GM23338 (cell line): ENCODE results near the gene TET2. TPM values are rescaled to one million over a fixed set of nuclear protein-coding genes. Genes with fewer than 3 reads are reported as not detected.

Experiments used
- ATAC-seq: fragments of 200-7000 bp; cut with Tn5 transposase; 3 replicates; pipeline ENCODE4 v1.9.1; 2020
- DNase-seq: peaks from one replicate; pipeline ENCODE4 v3.0.0-alpha.2; 2015; ENCODE audit warnings: low spot score
- H2AFZ ChIP-seq: fragments of 200-600 bp; sonication (generic); 2 replicates; pipeline ENCODE4 v1.8.0; 2016; ENCODE audit warnings: antibody characterized with exemption, mild to moderate bottlenecking, moderate library complexity
- H3F3A ChIP-seq: fragments of 200-600 bp; sonication (generic); replicated peaks from 2 replicates; pipeline ENCODE4 v1.8.0; 2017; ENCODE audit warnings: antibody characterized with exemption, mixed run types, low read depth
- H3K27ac ChIP-seq: fragments of 200-600 bp; sonication (generic); 2 replicates; pipeline ENCODE4 v1.6.1; 2016; ENCODE audit warnings: low read depth
- H3K27me3 ChIP-seq: fragments of 200-600 bp; sonication (generic); 2 replicates; pipeline ENCODE4 v1.8.0; 2016; ENCODE audit warnings: mild to moderate bottlenecking, mixed run types, moderate library complexity; ENCODE audit not compliant: insufficient read depth
- H3K36me3 ChIP-seq: fragments of 200-600 bp; sonication (generic); 2 replicates; pipeline ENCODE4 v1.8.0; 2016; ENCODE audit warnings: mild to moderate bottlenecking; ENCODE audit not compliant: insufficient read depth
- H3K4me1 ChIP-seq: fragments of 200-600 bp; sonication (generic); 2 replicates; pipeline ENCODE4 v1.8.0; 2016; ENCODE audit warnings: mild to moderate bottlenecking, moderate library complexity; ENCODE audit not compliant: insufficient read depth
- H3K4me2 ChIP-seq: fragments of 200-600 bp; sonication (generic); 2 replicates; pipeline ENCODE4 v1.7.1; 2017; ENCODE audit warnings: mixed run types
- H3K4me3 ChIP-seq: fragments of 200-600 bp; sonication (generic); 2 replicates; pipeline ENCODE4 v1.6.1; 2016; ENCODE audit warnings: mixed run types
- H3K79me2 ChIP-seq: fragments of 200-600 bp; sonication (generic); replicated peaks from 2 replicates; pipeline ENCODE4 v1.8.0; 2017; ENCODE audit warnings: mild to moderate bottlenecking; ENCODE audit not compliant: insufficient read depth
- H3K9me2 ChIP-seq: fragments of 200-600 bp; sonication (generic); 2 replicates; pipeline ENCODE4 v1.8.0; 2017; ENCODE audit not compliant: insufficient read depth
- H4K20me1 ChIP-seq: fragments of 200-600 bp; sonication (generic); replicated peaks from 2 replicates; pipeline ENCODE4 v1.8.0; 2017; ENCODE audit warnings: mild to moderate bottlenecking; ENCODE audit not compliant: insufficient read depth
- H3K27ac Mint-ChIP-seq: 2 replicates; pipeline ENCODE4 v1.8.0; 2020; ENCODE audit warnings: inconsistent platforms, mild to moderate bottlenecking, moderate library complexity, mixed read lengths
- H3K27me3 Mint-ChIP-seq: 3 replicates; pipeline ENCODE4 v1.8.0; 2022; ENCODE audit warnings: low read depth, mild to moderate bottlenecking, moderate library complexity, mixed read lengths, inconsistent platforms; ENCODE audit not compliant: insufficient read depth, poor library complexity
- H3K36me3 Mint-ChIP-seq: 3 replicates; pipeline ENCODE4 v1.8.0; 2021; ENCODE audit warnings: low read depth, mild to moderate bottlenecking, inconsistent platforms, moderate library complexity, mixed read lengths
- H3K4me1 Mint-ChIP-seq: 3 replicates; pipeline ENCODE4 v1.8.0; 2020; ENCODE audit warnings: mild to moderate bottlenecking, inconsistent platforms, mixed read lengths
- H3K4me3 Mint-ChIP-seq: 3 replicates; pipeline ENCODE4 v1.8.0; 2021; ENCODE audit warnings: moderate library complexity, mild to moderate bottlenecking, inconsistent platforms, mixed read lengths
- H3K9me3 Mint-ChIP-seq: 3 replicates; pipeline ENCODE4 v1.8.0; 2020; ENCODE audit warnings: moderate library complexity, mild to moderate bottlenecking, inconsistent platforms, mixed read lengths
- CREB1 ChIP-seq: fragments of 250-450 bp; sonication (Bioruptor Pico); IDR thresholded peaks from 2 replicates; pipeline ENCODE4 v1.5.0; 2020; ENCODE audit warnings: low read depth, mild to moderate bottlenecking, moderate library complexity
- CTCF ChIP-seq, 2 experiments: fragments of 200-600 bp in 1 of 2; sonication (generic) in 1 of 2; conservative IDR thresholded peaks; 2 replicates each; pipeline versions ENCODE4 v1.5.1 to v1.6.1; 2016 to 2017; ENCODE audit warnings: antibody characterized with exemption in 2 of 2, low read depth in 2 of 2, mild to moderate bottlenecking in 2 of 2, moderate library complexity in 1 of 2
- EZH2 ChIP-seq: fragments of 200-600 bp; sonication (generic); IDR thresholded peaks from one replicate; pipeline ENCODE4 v1.8.0; 2017; ENCODE audit warnings: antibody characterized with exemption, mild to moderate bottlenecking, low read depth; ENCODE audit not compliant: unreplicated experiment
- EZH2phosphoT487 ChIP-seq: fragments of 200-600 bp; sonication (generic); IDR thresholded peaks from one replicate; pipeline ENCODE4 v1.8.1; 2018; ENCODE audit warnings: antibody characterized with exemption; ENCODE audit not compliant: unreplicated experiment
- JUNB ChIP-seq: IDR thresholded peaks from one replicate; pipeline ENCODE4 v1.6.1; 2016; ENCODE audit warnings: antibody characterized with exemption; ENCODE audit not compliant: unreplicated experiment
- POLR2AphosphoS5 ChIP-seq: IDR thresholded peaks from 2 replicates; pipeline ENCODE4 v1.6.1; 2016; ENCODE audit warnings: antibody characterized with exemption, low read depth
- REST ChIP-seq: IDR thresholded peaks from one replicate; pipeline ENCODE4 v1.6.1; 2018; ENCODE audit warnings: antibody characterized with exemption; ENCODE audit not compliant: unreplicated experiment
- STAT1 ChIP-seq: IDR thresholded peaks from one replicate; pipeline ENCODE4 v1.6.1; 2016; ENCODE audit warnings: antibody characterized with exemption; ENCODE audit not compliant: unreplicated experiment
- ZNF114 ChIP-seq: fragments of 250-450 bp; sonication (Bioruptor Pico); IDR thresholded peaks from 2 replicates; pipeline ENCODE4 v1.5.0; 2020; ENCODE audit warnings: mild to moderate bottlenecking, moderate library complexity
- ZNF331 ChIP-seq: fragments of 250-450 bp; sonication (Bioruptor Pico); IDR thresholded peaks from 2 replicates; pipeline ENCODE4 v1.5.0; 2020; ENCODE audit warnings: low read depth, mild to moderate bottlenecking, moderate library complexity
- ZNF462 ChIP-seq: fragments of 250-450 bp; sonication (Bioruptor Pico); IDR thresholded peaks from 2 replicates; pipeline ENCODE4 v1.5.0; 2020; ENCODE audit warnings: mild to moderate bottlenecking, moderate library complexity
- polyA plus RNA-seq: library from polyadenylated mRNA; unstranded; fragments of >200 nt; fragmentation: Nextera tagmentation; extraction: Ambion mirVana; gene quantifications from 2 replicates; pipeline ENCODE4 v1.2.1, GENCODE V29; 2016
- total RNA-seq: library from RNA; depleted of rRNA; stranded (reverse); fragments of >200 nt; shearing (Covaris generic); gene quantifications from 2 replicates; pipeline ENCODE4 v1.2.3, GENCODE V29; 2014

Gene TET2
- total and polyA plus RNA-seq, 2 experiments from 2014 or later = 1.2 to 2.2 TPM

GRCh38 chr4:105277702-105278101 lies 131.0 kb downstream of the TET2 start:
- no peak overlapping the region for H3K4me2 ChIP-seq
- no peak overlapping the region for H2AFZ ChIP-seq
- H3K36me3 Mint-ChIP-seq = no peaks in the 10 kb centered on the region; the same call in 2 of the 3 replicates
- DNase-seq = no peak
- H3K27me3 ChIP-seq = no peaks in the 10 kb centered on the region
- no peaks in the 10 kb centered on the region for H4K20me1 ChIP-seq
- H3K27ac ChIP-seq = no peak overlapping the region
- H3K36me3 ChIP-seq = no peaks in the 10 kb centered on the region
- H3K4me1 Mint-ChIP-seq = peaks cover 10% of the 10 kb centered on the region; the same call in 2 of the 3 replicates
- ATAC-seq = no peak
- 0 out of 2 replicates have a peak, but pooled peaks cover 3% of the 10 kb centered on the region for H3K4me1 ChIP-seq
- H3K9me3 Mint-ChIP-seq = no peaks in the 10 kb centered on the region
- H3K4me3 Mint-ChIP-seq = no peak overlapping the region
- H3K27ac Mint-ChIP-seq = no peak overlapping the region
- no peaks in the 10 kb centered on the region for H3K79me2 ChIP-seq
- no peak overlapping the region for H3K4me3 ChIP-seq
- no peaks in the 10 kb centered on the region for H3K27me3 Mint-ChIP-seq
- 0 out of 2 replicates have a peak, but pooled peaks cover 6% of the 10 kb centered on the region for H3K9me2 ChIP-seq
- H3F3A ChIP-seq = no peaks in the 10 kb centered on the region
- TF ChIP-seq JUNB (no peak), ZNF331 (CRISPR knock-in tag) (no peak), ZNF114 (CRISPR knock-in tag) (no peak), POLR2AphosphoS5 (no peak)

GRCh38 chr4:105279314-105279713 lies 132.6 kb downstream of the TET2 start:
- H3K27ac Mint-ChIP-seq = no peak overlapping the region
- no peaks in the 10 kb centered on the region for H3K27me3 Mint-ChIP-seq
- DNase-seq (no peak), ATAC-seq (no peak)
- H3K4me1 Mint-ChIP-seq = peaks cover 2% of the 10 kb centered on the region; the same call in 2 of the 3 replicates
- Histone ChIP-seq H3K36me3 (no peaks in the 10 kb centered on the region), H3K4me2 (no peak overlapping the region), H3F3A (no peaks in the 10 kb centered on the region), H3K27me3 (no peaks in the 10 kb centered on the region), H3K9me2 (0 out of 2 replicates have a peak, but pooled peaks cover 6% of the 10 kb centered on the region), H3K27ac (no peak overlapping the region), H2AFZ (no peak overlapping the region), H3K4me1 (no peaks in the 10 kb centered on the region), H4K20me1 (no peaks in the 10 kb centered on the region), H3K4me3 (no peak overlapping the region), H3K79me2 (no peaks in the 10 kb centered on the region)
- H3K4me3 Mint-ChIP-seq = no peak overlapping the region
- no peaks in the 10 kb centered on the region for H3K9me3 Mint-ChIP-seq
- H3K36me3 Mint-ChIP-seq = no peaks in the 10 kb centered on the region; the same call in 2 of the 3 replicates
- TF ChIP-seq ZNF462 (CRISPR knock-in tag) = no peak
- no peak for TF ChIP-seq EZH2
- no peak for TF ChIP-seq CTCF (conservative IDR thresholded peaks at IDR 0.05; ENCODE audit: low read depth in 2 of 2)
- no peak for TF ChIP-seq CREB1 (CRISPR knock-in tag)
- TF ChIP-seq ZNF114 (CRISPR knock-in tag) = no peak
- no peak for TF ChIP-seq JUNB
- no peak for TF ChIP-seq POLR2AphosphoS5
- no peak for TF ChIP-seq EZH2phosphoT487
- no peak for TF ChIP-seq STAT1
- no peak for TF ChIP-seq REST
